Measurements from ENCODE around the gene COL5A3. TPM values are rescaled to one million over a fixed set of nuclear protein-coding genes. Genes with fewer than 3 reads are reported as not detected.

Gene COL5A3
- total and polyA plus RNA-seq, 10 donors: 0.51 to 4.8 (median 1.0) TPM

DNA sequence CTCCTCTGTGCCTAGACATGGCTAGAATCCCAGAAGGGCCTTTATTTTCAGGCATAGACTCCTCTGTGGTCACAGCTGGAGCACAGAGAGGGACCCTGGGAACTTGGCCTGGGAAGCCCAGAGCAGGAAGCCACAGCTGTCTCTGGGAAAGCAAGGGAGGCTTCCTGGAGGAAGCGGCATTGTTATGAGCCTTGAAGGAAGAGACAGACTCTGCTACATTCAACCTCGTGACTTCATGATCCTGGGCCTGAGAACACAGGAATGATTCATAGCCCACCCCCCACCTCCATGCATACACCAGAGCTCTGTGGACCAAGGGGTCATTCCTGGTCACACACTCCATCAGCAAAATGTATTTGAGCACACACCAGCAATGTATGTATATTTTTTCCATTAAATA, 11.6 kb upstream of the COL5A3 start:
- no peak overlapping the region for H3K27ac ChIP-seq
- WGBS, 5 donors: 73 to 100% (median 80%) methylated on average over 2 of the region's 2 CpGs
- peaks cover 0 to 22% (median 0%) of the 10 kb centered on the region in 7 donors for H3K27me3 ChIP-seq (replicated peaks in 1 of 7)
- no peak for TF ChIP-seq POLR2AphosphoS5 (IDR thresholded peaks at IDR 0.05)
- TF ChIP-seq, protein P1, sequence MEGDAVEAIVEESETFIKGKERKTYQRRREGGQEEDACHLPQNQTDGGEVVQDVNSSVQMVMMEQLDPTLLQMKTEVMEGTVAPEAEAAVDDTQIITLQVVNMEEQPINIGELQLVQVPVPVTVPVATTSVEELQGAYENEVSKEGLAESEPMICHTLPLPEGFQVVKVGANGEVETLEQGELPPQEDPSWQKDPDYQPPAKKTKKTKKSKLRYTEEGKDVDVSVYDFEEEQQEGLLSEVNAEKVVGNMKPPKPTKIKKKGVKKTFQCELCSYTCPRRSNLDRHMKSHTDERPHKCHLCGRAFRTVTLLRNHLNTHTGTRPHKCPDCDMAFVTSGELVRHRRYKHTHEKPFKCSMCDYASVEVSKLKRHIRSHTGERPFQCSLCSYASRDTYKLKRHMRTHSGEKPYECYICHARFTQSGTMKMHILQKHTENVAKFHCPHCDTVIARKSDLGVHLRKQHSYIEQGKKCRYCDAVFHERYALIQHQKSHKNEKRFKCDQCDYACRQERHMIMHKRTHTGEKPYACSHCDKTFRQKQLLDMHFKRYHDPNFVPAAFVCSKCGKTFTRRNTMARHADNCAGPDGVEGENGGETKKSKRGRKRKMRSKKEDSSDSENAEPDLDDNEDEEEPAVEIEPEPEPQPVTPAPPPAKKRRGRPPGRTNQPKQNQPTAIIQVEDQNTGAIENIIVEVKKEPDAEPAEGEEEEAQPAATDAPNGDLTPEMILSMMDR (IDR thresholded peaks at IDR 0.05 in 8 of 11, conservative IDR thresholded peaks at IDR 0.05 in 3 of 11): no peak
- no peak for TF ChIP-seq POLR2A (IDR thresholded peaks at IDR 0.05)
- H3K4me3 ChIP-seq: no peak overlapping the region
- intact Hi-C loops (cut with DNase I; ENCODE audit: low total_unique reads): no loop called here
- no peak for DNase-seq
- peaks cover 0 to 2% (median 0%) of the 10 kb centered on the region in 6 donors for H3K4me1 ChIP-seq
- no peaks in the 10 kb centered on the region for H3K36me3 ChIP-seq
- no peaks in the 10 kb centered on the region for H3K9me3 ChIP-seq

DNA sequence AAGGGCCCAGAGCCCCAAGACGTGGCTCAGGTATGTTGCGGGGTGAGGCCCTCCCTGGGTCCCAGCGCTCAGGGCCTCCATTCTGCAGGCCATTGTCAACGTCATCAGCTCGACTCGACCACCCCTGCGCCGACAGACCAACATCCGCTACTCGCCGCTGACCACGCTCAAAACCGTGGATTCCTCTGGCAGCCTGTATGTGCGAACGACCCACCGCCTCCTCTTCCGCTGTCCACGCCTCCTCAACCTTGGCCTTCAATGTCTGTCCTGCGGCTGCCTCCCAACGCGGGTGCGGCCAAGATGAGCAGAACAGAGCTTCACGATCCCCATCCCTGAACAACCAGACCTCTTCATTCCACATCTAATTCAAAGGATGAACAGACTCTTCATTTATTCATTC, 11.1 kb upstream of the COL5A3 start:
- no peak overlapping the region for H3K4me3 ChIP-seq
- 87 to 92% (median 88%) methylated on average over 20 to 23 of the region's 23 CpGs for WGBS, 5 donors
- TF ChIP-seq POLR2AphosphoS5 (IDR thresholded peaks at IDR 0.05): no peak
- TF ChIP-seq POLR2A (IDR thresholded peaks at IDR 0.05): no peak
- TF ChIP-seq, protein P1 (IDR thresholded peaks at IDR 0.05 in 8 of 11, conservative IDR thresholded peaks at IDR 0.05 in 3 of 11): no peak
- no peaks in the 10 kb centered on the region for H3K36me3 ChIP-seq
- no peaks in the 10 kb centered on the region for H3K9me3 ChIP-seq
- intact Hi-C loops (cut with DNase I; ENCODE audit: low total_unique reads): no loop called here
- no peak for DNase-seq
- H3K27ac ChIP-seq: no peak overlapping the region
- no peaks in the 10 kb centered on the region for H3K4me1 ChIP-seq
- peaks cover 0 to 23% (median 0%) of the 10 kb centered on the region in 7 donors for H3K27me3 ChIP-seq (replicated peaks in 1 of 7)

DNA sequence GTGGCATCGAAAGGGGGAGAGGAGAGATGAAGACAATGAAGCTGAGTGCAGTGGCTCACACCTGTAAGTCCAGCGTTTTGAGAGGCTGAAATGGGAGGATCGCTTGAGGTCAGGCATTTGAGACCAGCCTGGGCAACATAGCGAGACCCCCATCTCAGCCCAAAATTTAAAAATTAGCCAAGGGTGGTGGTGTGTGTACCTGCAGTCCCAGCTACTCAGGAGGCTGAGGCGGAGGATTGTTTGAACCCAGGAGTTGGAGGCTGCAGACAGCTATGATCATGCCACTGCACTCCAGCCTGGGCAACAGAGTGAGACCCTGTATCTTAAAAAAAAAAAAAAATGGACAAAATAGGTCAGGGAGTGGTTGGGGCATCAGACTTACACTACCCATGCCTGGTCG, 10.5 kb upstream of the COL5A3 start:
- no peaks in the 10 kb centered on the region for H3K36me3 ChIP-seq
- no peak for DNase-seq
- TF ChIP-seq POLR2AphosphoS5 (IDR thresholded peaks at IDR 0.05) (no peak), POLR2A (IDR thresholded peaks at IDR 0.05) (no peak)
- TF ChIP-seq, protein P1 (IDR thresholded peaks at IDR 0.05 in 8 of 11, conservative IDR thresholded peaks at IDR 0.05 in 3 of 11): no peak
- H3K4me3 ChIP-seq: no peak overlapping the region
- intact Hi-C loops (cut with DNase I; ENCODE audit: low total_unique reads): no loop called here
- H3K9me3 ChIP-seq: no peaks in the 10 kb centered on the region
- H3K4me1 ChIP-seq: no peaks in the 10 kb centered on the region
- 73 to 90% (median 77%) methylated on average over 6 of the region's 6 CpGs for WGBS, 5 donors
- peaks cover 0 to 26% (median 0%) of the 10 kb centered on the region in 7 donors for H3K27me3 ChIP-seq (replicated peaks in 1 of 7)
- H3K27ac ChIP-seq: no peak overlapping the region

DNA sequence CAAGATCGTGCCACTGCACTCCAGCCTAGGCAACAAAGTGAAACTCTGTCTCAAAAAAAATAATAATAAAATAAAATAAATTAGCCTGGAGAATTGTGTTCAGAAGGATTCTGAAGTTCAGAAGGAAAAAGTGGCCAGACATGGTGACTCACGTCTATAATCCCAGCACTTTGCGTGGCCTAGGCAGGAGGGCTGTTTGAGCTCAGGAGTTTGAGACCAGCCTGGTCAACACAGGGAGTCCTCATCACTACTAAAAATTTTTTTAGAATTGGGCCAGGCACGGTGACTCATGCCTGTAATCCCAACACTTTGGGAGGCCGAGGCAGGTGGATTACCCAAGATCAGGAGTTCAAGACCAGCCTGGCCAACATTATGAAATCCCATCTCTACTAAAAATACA, 8.9 kb upstream of the COL5A3 start:
- intact Hi-C loops (cut with DNase I; ENCODE audit: low total_unique reads): no loop called here
- Histone ChIP-seq H3K36me3 (no peaks in the 10 kb centered on the region), H3K27me3 (replicated peaks in 1 of 7) (peaks cover 0 to 29% (median 0%) of the 10 kb centered on the region in 7 donors), H3K27ac (no peak overlapping the region), H3K4me1 (no peaks in the 10 kb centered on the region), H3K9me3 (no peaks in the 10 kb centered on the region), H3K4me3 (no peak overlapping the region)
- 74 to 89% (median 86%) methylated on average over 5 of the region's 5 CpGs for WGBS, 5 donors
- TF ChIP-seq, protein P1 (IDR thresholded peaks at IDR 0.05 in 8 of 11, conservative IDR thresholded peaks at IDR 0.05 in 3 of 11): no peak
- TF ChIP-seq POLR2A (IDR thresholded peaks at IDR 0.05) (no peak), POLR2AphosphoS5 (IDR thresholded peaks at IDR 0.05) (no peak)
- no peak for DNase-seq

All from spleen (tissue), 11 donors.